HL-60/S4 (cell line): Measurements from ENCODE around the gene TAF11L4.
"Not testable (repeated sequence)": the region's sequence is repeated elsewhere in the genome, so short reads cannot be mapped to it uniquely, and the experiment has no call there.

Experiments used
- in situ Hi-C: fragments of 300-500 bp; cut with MboI; formaldehyde crosslinking; loops from 2 replicates; pipeline ENCODE4 v1.14.3; 2022; ENCODE audit warnings: low sequenced_read_pairs

The TAF11L4 gene

GRCh38 chr5:17521501-17521900, at the start of gene TAF11L4:
Gene TAF11L4 (plus strand): TSS chr5:17521801.
- in situ Hi-C loops: not testable (repeated sequence)

DNA sequence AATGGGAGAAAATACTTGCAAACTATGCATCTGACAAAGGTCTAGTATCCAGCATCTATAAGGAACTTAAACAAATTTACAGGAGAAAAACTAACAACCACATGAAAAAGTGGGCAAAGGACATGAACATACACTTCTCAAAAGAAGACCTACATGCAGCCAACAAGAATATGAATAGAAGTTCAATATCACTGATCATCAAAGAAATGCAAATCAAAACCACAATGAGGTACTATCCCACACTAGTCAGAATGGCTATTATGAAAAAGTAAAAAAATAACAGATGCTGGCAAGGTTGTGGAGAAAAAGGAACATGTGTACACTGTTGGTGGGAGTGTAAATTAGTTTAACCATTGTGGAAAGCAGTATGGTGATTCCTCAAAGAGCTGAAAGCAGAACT, 46.5 kb upstream of the TAF11L4 start:
- in situ Hi-C loops: not testable (repeated sequence)

DNA sequence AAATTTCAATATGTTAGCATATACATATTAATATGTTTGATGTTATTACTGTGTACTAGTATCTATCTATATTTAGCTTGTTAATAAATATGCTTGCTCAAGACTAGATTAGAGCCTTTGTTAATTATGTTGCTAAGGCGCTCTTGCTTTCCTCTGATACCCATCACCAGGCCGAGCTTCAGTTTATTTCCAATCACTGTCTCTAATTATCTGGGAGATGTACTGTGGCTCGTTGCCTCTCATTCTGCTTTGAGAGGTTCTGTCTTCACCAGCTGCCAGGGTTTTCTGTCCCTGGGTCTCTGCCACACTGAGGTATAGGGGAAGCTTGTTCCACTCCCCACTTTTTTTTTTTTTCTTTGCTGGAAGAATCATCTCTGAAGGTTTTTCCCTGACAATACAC, 44.6 kb upstream of the TAF11L4 start:
- in situ Hi-C loops: no loop called here

GRCh38 chr5:17477573-17478265, 43.9 kb upstream of the TAF11L4 start:
- in situ Hi-C loops: no loop called here

- in situ Hi-C loops: no loop called here
These were observed 40.2 kb upstream of the TAF11L4 start for GRCh38 chr5:17481378-17481777.

DNA sequence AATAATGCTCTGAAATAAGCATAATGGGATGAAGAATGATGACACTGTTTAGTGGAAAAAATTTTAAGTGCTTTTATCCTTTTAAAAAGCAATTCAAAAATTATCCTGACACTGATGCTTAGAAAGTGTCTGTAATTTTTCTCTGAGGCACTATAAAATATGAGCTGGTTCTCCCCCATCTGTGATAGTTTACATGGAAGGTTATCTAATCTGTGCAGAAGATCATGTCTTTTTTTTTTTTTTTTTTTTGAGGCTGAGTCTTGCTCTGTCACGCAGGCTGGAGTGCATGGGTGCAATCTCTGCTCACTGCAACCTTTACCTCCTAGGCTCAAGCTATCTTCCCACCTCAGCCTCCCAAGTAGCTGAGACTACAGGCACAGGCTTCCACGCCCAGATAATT, 38.8 kb upstream of the TAF11L4 start:
- in situ Hi-C loops: no loop called here

DNA sequence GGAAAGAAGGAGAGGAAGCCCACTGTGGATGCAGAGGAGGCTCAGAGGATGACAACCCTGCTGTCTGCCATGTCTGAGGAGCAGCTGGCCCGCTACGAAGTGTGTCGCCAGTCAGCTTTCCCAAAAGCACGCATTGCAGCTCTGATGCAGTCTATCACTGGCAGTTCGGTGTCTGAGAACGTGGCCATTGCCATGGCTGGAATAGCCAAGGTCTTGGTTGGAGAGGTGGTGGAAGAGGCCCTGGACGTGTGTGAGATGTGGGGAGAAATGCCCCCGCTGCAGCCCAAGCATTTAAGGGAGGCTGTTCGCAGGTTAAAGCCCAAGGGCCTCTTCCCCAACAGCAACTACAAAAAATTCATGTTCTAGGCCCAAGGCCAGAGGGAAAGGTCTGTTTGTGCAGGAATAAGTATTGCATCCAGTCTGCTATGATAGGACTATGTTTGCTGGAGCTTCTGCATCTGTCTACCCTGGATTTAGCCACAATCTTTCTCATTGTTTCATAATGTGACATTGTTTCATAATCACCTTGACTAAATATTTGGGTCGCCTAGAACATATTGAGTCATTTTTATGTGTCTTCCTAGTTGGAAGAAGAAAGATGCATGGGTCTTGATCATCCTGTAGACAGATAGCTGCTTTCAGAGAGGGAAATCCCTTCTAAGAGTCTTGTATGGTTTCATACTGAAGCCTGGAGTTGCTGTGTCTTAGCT, 35.0 kb upstream of the TAF11L4 start:
- in situ Hi-C loops: not testable (repeated sequence)

DNA sequence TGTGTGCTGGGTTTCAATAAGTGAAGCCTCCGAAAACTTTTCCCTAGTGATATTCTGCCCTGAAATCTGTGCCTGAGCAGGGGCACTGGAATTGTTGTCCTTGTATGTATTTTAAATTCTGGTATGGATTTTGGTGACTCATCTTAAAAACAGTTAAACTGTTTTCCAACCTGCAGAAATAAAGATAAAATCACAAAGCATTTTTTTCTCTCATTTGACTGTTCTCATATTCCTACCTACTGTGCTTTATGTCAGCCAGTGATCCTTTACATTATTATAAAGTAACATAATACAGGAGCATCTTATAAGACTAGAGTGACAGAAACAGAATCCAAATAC, 34.5 kb upstream of the TAF11L4 start:
- in situ Hi-C loops: no loop called here

DNA sequence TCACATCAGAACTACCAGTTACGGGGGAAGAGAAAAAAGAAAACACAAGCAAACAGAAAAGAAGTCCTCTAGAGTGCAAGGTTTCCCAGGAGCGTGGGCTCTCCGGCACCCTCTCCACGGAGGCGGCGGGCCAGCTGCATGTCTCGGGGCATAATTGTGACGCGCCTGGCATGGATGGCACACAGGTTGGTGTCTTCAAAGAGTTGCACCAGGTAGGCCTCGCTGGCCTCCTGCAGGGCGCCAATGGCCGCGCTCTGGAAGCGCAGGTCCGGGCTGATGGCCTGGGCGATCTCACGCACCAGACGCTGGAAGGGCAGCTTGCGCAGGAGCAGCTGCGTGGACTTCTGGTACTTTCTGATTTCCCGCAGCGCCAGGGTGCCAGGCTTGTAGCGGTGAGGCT, 30.3 kb upstream of the TAF11L4 start:
- in situ Hi-C loops: not testable (repeated sequence)

DNA sequence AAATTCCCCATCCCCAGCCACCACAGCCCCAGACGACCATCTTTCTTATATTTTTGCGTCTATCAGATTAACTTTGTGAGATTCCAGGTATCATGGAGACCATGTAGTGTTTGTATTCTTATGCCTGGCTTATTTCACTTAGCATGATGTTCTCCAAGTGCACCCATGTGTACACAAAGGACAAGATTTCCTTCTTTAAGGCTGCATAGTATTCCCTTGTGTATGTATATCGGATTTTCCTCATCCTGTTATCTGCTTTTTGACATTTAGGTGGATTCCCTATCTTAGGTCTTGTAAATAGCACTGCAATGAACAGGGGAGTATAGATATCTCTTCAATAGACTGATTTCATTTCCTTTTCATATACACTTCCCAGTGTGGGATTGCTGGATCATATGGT, 28.8 kb upstream of the TAF11L4 start:
- in situ Hi-C loops: no loop called here

DNA sequence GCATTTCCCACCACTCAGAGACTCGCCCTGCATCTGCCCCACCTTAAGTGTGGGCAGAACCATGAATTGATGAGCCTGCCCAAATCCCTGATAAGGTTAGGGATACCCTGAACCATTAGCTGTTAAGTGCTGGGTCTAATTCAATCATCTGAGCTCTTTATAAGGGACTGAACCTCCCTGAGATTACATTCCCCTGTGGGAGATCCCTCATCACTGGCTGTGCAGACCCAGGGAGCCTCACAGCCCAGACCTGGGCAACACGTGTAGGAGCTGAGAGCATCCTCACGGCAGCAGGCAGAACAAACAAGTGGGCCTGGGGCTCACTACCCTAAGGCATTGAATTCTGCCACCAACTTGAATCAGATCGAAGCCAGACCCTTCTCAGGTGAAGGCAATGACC, 24.2 kb upstream of the TAF11L4 start:
- in situ Hi-C loops: no loop called here

- in situ Hi-C loops: not testable (repeated sequence)
These were observed 23.7 kb upstream of the TAF11L4 start, which contains the start of gene TAF11L2 for GRCh38 chr5:17497931-17498330. Gene TAF11L2 (plus strand): TSS chr5:17498231.

- in situ Hi-C loops: no loop called here
These were observed 9.8 kb upstream of the TAF11L4 start for GRCh38 chr5:17511775-17512325.

GRCh38 chr5:17517526-17517925, 4.1 kb upstream of the TAF11L4 start:
- in situ Hi-C loops: not testable (repeated sequence)

GRCh38 chr5:17518067-17518466, 3.5 kb upstream of the TAF11L4 start, which contains the start of gene TAF11L3:
Gene TAF11L3 (plus strand): TSS chr5:17518367.
- in situ Hi-C loops: not testable (repeated sequence)

DNA sequence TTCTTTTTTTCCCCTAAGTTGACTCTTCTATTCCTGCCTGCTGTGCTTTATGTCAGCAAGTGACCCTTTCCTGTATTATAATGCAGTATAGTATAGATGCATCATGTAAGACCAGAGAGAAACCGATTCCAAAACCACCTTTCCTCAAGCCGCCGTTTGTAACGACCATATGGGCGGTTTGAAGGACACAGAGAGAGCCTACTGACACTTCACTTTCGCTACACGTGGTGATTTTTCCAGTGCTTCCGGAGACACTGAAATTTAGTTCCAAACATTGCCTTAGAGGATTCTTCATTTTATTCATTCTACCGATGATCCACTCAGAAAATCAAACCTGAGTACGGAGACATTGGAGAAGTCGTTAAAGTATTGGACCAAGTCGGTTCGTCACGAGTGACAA, 2.1 kb upstream of the TAF11L4 start:
- in situ Hi-C loops: not testable (repeated sequence)

DNA sequence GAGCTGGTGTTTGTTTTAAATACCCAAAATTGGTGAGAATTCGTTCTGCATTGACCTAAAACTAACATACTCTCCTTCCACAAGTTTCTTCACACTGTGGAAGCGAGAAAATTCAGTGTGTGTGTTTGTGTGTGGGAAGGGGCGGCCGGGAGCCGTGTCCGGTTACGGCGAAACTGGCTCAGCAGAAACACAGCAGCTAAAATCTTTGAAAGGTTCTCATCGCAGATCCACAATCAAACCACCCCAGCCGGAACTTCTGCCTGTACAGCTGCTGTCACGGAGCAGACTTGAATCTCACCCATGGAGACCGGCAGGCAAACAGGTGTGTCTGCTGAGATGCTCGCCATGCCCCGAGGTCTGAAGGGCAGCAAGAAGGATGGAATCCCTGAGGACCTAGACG, 3.3 kb downstream of the TAF11L4 start, which contains the start of gene TAF11L5:
TSS of gene TAF11L5 (plus strand) at position 301 of the 400 bp plus-strand sequence.
- in situ Hi-C loops: not testable (repeated sequence)

GRCh38 chr5:17526504-17526903, 4.9 kb downstream of the TAF11L4 start:
- in situ Hi-C loops: not testable (repeated sequence)

GRCh38 chr5:17528369-17528768, 6.8 kb downstream of the TAF11L4 start, which contains the start of gene TAF11L6:
Gene TAF11L6 (plus strand): TSS chr5:17528669.
- in situ Hi-C loops: not testable (repeated sequence)
